Keratinocyte (primary cell): ENCODE data around the gene CAPN15.

Source experiments
- EZH2 ChIP-seq: IDR thresholded peaks from one replicate; pipeline ENCODE4 v1.6.1; 2012; ENCODE audit warnings: inconsistent platforms, mild to moderate bottlenecking, low read length, moderate library complexity
- TF ChIP-seq, protein P1 (sequence below), 3 experiments: IDR thresholded peaks in 1 of 3; conservative IDR thresholded peaks in 1 of 3; optimal IDR thresholded peaks in 1 of 3; 2 replicates in 2 of 3; 3 replicates in 1 of 3; pipeline versions ENCODE3 to v1.5.1; 2011; ENCODE audit warnings: low read length in 3 of 3, mild to moderate bottlenecking in 3 of 3, moderate library complexity in 2 of 3, control low read depth in 1 of 3, inconsistent platforms in 1 of 3; ENCODE audit not compliant: insufficient read depth in 2 of 3; ENCODE audit errors: extremely low read depth in 1 of 3

DNA sequence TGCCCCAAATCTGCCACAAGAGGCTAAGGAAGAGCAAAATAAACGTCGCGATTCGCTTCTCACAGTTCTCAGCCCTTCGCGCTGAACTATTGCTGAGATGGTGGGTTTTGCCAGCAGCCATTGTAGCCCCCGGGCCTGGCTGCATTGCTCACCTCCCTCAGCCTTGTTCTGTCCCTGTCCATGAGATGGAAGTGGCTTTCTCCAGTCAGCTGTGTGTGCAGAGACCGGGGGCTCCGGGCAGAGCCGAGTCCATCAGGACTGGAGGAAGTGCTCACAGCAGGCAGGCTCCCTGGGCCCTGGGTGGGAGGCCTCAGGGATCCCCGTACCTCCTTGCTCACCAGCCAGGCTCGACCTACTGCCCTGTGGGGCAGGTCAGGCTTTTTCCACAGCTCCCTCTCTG, 27.6 kb upstream of the CAPN15 start:
- TF ChIP-seq, protein P1, sequence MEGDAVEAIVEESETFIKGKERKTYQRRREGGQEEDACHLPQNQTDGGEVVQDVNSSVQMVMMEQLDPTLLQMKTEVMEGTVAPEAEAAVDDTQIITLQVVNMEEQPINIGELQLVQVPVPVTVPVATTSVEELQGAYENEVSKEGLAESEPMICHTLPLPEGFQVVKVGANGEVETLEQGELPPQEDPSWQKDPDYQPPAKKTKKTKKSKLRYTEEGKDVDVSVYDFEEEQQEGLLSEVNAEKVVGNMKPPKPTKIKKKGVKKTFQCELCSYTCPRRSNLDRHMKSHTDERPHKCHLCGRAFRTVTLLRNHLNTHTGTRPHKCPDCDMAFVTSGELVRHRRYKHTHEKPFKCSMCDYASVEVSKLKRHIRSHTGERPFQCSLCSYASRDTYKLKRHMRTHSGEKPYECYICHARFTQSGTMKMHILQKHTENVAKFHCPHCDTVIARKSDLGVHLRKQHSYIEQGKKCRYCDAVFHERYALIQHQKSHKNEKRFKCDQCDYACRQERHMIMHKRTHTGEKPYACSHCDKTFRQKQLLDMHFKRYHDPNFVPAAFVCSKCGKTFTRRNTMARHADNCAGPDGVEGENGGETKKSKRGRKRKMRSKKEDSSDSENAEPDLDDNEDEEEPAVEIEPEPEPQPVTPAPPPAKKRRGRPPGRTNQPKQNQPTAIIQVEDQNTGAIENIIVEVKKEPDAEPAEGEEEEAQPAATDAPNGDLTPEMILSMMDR (optimal IDR thresholded peaks at IDR 0.05 in 1 of 3, IDR thresholded peaks at IDR 0.05 in 1 of 3, conservative IDR thresholded peaks at IDR 0.05 in 1 of 3; ENCODE audit: extremely low read depth in 1 of 3, insufficient read depth in 2 of 3, low read length in 3 of 3), result no peak
- no peak for TF ChIP-seq EZH2
